Stimulated activated CD8-positive, alpha-beta memory T cell treated with anti-CD3 and anti-CD28 coated beads, Interleukin-7, amount 100 ng/mL, for 1 hour (primary cell): Measurements from ENCODE around the gene SPRN.
"Not testable (repeated sequence)": the region's sequence is repeated elsewhere in the genome, so short reads cannot be mapped to it uniquely, and the experiment has no call there.

ENCODE experiments used
- DNase-seq, 2 donors: peaks; one replicate each; pipeline ENCODE4 v3.0.0-alpha.2; 2020; ENCODE audit warnings: low read depth in 2 of 2

The SPRN gene

DNA sequence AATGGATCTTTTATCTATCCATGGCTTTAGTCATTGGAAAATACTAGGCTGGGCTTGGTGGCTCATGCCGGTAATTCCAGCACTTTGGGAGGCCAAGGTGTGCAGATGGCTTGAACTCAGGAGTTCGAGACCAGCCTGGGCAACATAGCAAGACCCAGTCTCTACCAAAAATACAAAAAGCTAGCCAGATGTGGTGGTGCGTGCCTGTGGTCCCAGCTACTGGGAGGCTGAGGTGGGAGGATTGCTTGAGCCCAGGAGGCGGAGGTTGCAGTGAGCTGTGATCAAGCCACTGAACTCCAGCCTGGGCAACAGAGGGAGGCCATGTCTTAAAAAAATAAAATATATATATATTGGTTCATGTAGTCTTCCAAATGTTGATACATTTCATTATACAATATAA, 37.5 kb downstream of the SPRN start:
- DNase-seq: not testable (repeated sequence)

DNA sequence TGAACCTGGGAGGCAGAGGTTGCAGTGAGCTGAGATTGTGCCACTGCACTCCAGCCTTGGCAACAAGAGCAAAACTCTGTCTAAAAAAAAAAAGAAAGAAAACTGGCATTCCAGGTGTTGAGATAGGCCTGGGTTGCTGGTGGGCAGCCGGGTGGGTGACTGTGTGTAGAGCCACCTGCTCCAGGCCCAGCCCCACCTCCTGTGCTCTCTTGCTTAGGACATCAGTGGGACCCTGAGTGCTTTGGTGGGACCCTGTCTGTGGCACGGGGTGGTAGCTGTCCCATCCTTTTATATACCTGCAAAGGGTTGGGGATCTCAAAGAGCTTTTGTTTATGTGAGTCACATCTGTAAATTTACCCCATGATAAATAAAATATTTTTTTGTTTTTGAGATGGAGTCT, 39.2 kb downstream of the SPRN start:
- DNase-seq: no peak

DNA sequence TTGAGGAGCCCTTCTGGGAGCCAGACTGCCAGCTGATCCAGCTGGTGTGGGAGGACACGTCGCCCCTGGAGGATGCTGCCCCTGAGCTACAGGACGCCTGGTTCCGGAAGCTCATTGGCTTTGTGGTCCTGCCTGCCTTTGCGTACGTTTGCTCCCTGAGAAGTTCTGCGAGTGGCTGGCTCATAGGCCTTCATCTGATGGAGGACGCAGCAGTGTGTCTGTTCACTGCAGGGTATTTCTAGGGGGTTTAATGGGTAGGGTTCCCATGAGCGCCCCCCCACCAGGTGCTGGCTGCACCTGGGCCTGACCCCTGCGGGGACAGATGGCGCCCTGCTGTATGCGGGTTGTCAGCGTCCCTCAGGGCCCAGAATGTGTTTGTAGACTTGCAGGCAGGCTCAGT, 40.4 kb downstream of the SPRN start:
- DNase-seq: no peak

DNA sequence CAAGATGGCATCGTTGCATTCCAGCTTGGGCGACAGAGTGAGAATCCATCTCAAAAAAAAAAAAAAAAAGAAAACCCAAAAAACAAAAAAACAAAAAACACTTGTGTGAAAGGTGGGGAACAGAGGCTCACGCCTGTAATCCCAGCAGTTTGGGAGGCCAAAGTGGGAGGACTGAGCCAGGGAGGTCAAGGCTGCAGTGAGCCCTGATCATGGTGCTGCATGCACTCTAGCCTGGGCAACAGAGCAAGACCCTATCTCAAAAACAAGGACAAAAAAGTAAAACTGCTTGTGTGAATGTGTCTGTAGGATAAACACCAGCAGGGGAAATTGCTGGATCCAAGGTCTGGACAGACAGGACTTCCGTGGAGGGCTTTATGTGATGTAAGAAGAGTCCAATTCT, 40.9 kb downstream of the SPRN start:
- DNase-seq: no peak

DNA sequence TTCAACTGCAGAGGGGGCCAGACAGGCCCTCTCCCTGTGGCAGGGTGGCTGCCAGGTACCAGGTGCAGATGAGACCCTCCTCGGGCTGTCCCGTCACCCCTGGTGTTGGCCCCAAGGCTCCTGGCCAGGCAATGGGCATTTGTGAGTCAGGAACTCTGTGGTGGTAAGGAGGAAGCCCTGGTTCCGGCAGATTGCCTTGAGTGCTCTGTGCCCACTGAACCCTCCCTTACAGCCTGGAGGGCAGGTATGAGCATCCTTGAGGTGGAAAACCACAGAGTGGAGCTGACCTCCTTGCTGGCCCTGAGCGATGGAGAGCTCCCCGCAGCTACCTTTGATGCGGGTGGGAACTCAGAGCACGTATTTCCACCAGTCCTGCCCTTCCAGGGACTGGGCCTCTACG, 43.4 kb downstream of the SPRN start:
- DNase-seq: no peak

DNA sequence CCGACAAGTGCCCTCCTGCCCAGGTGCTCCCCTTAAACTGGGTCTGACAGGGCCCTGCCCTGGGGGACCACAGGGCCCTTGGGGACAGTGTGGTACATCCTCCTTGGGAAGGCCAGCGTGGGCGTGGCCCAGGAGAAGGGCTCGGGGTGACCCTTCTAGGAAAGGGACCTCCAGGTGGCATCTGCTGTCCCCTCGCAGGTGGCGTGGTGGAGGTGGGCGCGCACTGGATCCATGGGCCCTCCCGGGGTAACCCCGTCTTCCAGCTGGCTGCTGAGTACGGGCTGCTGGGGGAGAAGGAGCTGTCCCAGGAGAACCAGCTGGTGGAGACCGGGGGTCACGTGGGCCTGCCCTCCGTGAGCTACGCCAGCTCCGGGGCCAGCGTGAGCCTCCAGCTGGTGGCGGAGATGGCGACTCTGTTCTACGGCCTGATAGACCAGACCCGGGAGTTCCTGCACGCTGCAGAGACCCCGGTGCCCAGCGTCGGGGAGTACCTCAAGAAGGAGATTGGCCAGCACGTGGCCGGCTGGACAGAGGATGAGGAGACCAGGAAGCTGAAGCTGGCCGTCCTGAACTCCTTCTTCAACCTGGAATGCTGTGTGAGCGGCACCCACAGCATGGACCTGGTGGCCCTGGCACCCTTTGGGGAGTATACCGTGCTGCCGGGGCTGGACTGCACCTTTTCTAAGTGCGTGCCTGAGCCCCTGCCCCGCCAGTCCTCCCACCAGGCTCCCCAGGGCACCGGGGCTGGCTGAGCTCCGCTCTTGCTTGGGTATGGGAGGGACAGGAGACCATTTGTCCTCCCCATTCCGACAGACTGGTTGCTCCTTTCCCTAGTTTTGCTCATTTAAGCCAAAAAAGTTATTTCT, 44.4 kb downstream of the SPRN start:
- DNase-seq: no peak

DNA sequence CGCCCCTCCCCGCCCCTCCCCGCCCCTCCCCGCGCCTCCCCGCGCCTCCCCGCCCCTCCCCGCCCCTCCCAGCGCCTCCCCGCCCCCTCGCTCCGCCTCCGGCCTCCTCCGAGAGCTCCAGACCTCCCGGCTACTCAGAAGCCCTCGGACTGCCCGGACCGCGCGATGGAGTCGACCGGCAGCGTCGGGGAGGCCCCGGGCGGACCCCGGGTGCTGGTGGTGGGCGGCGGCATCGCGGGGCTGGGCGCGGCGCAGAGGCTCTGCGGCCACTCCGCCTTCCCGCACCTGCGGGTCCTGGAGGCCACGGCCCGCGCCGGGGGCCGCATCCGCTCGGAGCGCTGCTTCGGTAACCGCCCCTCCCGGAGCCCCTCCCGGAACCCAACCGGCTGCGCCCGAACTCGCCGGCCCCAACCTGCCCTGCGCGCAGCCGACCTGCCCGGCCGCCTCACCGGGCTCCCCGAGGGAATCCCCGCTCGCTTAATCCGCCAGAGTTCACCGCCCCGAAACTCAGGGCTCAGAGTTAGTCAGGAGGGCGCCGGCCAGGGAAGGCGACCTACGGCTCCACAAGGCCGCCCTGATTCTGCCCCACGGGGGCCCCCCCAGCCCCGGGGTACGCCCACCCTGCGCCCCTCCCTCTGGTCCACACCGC, 45.1 kb downstream of the SPRN start, which contains the start of gene PAOX:
TSS of gene PAOX (plus strand) at position 111 of the 649 bp plus-strand sequence. CDS start at position 166, 55 bp downstream.
- no peak for DNase-seq

DNA sequence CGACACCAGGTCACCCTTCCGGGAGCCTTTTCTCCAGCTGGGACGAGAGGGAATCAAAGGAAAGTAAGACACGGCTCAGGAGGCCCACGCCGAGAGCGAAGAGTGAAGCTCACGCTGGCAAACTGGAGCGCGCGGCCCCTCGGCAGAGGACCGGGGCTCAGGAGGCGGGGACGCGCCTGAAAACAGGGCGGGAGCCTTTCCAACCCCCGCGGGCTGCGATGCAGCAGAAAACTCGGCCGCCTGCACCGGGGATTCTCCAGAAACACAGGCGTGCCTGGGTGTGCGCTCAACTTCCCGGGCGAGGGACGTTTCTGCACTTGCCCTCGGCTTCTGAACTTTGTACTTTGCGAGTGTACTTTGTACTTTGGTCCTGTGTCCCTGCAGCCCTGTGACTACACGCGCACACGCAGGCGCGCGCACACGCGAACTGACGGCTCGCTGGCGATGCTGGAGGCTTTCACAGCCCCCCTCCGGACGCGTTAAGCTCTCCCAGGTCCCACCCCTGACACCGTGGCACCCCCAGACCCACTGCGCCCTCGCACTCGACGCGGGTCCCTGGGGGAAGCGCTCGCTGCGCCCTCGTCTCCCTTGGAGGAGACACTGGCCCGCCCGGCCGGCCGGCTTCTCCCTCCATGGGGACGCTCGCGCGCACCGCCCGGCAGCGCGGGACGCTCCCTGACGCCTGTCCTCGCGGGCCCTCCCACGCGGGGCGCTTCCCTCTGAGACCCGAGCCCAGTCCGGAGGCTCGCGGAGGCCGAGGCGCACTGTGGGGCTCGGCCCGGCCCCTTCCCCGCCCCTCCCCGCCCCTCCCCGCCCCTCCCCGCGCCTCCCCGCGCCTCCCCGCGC, 46.0 kb downstream of the SPRN start:
- DNase-seq: no peak

DNA sequence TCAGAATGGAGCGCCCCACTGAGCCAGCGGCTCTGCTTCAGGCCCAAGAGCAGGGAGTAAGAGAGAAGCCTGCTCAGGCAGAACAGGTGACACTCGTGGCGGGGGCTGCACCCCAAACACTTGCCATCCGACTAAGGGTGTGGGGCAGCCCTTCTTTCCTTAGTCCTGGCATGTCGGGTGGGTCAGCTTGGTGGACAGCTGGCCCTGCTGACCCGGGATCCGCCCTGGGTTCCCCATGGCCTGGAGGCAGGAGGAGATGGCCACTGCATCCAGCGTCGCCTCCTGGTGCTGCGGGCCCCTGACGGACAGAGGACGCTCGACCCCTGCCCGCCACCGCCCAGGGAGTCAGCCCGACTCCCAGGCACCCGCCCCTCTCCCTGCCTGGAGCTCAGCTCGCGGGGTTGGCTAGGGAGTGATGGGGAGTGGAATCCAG, 46.6 kb downstream of the SPRN start:
- DNase-seq: no peak

DNA sequence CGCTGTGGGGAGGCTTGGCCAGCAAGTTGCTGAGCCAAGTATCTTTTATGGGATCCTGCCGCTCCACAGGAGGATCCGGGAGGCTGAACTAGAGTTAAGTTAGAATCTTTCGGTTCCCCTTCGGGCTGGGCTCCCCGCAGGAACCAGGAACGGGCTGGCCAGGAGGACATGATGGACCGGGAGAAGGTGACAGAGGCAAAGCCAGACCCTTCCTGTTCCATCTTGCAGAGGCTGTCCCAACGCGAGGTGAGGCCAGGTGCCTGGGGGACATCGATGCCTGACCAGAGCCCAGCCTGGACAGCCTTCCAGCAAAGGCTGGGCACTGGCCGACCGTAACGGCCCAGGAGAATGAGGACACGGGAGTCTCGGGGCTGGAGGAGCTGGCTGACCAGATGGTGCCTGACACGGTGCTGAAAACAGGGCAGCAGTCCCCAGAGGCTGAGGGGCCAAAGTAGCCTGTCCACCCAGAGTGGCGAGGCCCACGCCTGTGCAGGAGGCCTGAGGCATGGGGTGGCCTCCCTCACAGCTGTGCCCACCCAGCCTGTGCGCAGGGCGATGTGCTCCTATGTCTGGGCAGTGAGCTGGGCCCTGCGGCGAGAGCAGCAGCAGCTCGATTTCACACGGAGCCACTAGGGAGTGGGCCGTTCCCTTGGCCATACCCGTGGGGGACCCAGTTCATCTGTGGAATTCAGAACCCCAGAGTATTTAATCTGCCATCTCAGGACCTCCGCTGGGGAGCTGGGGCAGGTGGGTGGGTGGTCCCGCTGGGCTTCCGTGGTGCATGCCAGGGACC, 47.2 kb downstream of the SPRN start:
- no peak for DNase-seq

DNA sequence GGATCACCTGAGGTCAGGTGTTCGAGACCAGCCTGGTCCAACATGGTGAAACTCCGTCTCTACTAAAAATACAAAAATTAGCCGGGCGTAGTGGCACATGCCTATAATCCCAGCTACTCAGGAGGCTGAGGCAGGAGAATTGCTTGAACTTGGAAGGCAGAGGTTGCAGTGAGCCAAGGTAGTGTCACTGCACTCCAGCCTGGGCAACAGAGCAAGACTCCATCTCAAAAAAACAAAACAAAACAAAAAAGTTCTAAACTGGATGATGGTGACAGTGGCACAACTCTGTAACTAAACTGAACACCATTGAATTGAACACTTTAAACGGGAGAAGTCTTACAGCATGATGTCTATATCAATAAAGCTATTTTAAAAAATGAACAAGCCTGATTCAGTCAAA, 48.2 kb downstream of the SPRN start:
- DNase-seq: not testable (repeated sequence)

DNA sequence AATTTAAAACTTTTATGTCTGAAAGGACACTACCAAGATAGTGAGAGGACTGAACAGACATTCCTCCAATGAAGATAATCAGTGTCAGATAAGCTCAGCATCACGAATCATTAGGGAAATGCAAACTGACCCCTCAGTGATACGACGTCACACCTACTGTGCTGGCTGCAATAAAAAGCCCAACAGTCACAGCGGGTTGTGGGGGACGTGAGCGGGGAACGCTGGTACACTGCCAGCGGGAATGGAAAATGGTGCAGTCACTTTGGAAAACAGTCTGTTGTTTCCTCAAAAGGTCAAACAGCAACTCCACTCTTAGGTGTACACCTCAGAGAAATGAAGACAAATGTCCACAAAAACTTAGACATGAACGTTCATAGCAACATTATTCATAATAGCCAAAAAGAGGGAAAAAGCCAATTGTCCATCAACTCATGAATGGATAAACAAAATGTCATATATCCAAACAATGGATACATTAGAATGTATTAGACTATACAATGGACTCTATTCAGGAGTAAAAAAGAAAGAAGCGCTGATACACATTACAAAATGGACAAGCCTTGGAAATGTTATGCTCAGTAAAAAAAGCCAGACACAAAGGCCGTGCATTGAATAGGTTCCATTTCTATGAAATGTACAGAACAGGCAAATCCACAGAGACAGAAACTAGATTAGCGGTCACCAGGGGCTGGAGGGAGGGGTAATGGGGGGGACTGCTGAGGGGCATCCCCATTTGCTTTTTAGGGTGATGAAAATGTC, 48.9 kb downstream of the SPRN start:
- no peak for DNase-seq

DNA sequence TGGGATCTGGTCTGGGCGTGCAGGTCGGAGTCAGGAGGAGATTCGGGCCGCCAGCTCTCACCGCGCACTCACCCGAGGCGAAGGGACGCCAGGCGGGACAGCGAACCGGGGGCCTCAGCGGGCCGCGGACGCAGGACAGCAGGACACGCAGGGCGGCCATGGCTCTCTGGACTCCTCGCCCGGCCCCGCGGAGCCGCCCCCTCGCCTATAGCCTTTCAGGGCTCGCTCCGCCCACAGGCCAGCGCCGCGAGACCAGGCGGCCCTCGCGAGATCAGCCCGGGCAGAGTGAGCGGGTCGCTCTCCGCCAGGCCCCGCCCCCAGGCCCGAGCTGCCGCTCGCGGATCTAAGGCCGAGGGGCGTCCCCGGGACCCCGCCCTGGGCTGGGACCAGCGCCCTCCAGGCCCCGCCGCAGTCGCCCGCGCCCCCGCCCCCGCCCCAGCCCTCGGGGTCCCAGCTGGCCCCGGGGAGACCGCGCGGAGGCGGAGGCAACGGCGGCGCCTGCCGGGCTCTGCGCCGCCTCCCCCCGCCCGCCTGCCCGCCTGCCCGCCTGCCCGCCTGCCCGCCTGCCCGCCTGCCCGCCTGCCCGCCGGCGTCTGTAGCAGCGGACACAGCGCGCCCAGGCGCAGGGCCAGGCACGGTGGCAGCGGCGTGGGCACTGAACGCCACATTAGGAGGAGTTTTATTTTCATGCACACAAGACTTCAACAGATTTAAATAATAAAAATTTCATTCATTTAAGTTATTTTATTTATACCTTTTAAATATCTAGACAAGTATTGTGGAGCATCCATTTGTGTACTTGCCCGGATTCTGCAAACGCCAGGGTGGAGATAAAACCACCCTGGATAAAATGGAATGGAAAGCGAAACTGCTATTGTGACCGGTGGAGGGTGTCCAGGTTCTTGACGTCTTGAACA, 51.0 kb downstream of the SPRN start, which contains the start of gene ECHS1:
TSS of gene ECHS1 (minus strand) at position 181 of the 917 bp plus-strand sequence. CDS start at position 160, 21 bp downstream.
- DNase-seq: peak; percentile 83 to 85

DNA sequence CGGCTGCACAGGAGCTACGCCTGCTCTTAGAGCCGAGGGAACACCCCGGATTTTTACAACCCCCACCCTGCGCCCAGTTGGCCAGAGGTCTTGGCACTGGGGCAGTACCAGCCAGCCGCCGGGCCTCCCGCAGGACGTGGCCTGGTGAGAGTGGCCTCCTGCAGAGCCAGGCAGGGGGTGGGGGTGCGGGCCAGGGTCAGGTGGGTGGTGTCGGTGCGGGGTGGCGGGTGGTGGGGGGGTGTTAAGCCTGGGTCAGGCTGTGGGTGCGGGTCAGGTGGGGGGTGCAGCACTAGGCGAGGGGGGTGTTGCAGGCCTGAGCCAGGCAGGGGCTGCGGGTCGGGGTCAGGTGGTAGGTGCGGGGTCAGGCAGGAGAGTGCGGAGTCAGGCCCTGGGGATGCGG, 51.9 kb downstream of the SPRN start:
- no peak for DNase-seq
